ENCODE results near the gene GBF1.

DNA sequence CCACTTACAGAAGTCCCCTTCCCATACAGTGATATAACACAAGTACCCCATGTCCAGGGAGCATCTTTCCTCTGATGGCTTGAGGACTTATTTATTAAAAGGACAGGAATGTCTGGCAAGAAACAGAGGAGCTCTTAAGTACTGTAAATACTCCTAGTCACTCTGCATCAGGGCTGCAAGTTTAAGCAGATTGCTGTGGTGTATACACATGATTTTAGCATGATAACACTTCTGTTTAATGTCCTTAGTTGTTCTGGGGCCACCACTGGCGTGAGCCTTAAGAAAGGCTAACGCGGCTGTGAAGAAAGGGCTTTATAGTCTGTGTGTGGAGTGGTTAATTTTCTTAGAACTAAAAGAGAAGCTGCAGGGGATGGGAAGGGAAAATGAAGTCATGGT lies 65.7 kb downstream of the GBF1 start:
- TF ChIP-seq, protein P1, sequence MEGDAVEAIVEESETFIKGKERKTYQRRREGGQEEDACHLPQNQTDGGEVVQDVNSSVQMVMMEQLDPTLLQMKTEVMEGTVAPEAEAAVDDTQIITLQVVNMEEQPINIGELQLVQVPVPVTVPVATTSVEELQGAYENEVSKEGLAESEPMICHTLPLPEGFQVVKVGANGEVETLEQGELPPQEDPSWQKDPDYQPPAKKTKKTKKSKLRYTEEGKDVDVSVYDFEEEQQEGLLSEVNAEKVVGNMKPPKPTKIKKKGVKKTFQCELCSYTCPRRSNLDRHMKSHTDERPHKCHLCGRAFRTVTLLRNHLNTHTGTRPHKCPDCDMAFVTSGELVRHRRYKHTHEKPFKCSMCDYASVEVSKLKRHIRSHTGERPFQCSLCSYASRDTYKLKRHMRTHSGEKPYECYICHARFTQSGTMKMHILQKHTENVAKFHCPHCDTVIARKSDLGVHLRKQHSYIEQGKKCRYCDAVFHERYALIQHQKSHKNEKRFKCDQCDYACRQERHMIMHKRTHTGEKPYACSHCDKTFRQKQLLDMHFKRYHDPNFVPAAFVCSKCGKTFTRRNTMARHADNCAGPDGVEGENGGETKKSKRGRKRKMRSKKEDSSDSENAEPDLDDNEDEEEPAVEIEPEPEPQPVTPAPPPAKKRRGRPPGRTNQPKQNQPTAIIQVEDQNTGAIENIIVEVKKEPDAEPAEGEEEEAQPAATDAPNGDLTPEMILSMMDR (IDR thresholded peaks at IDR 0.05; ENCODE audit: poor library complexity, severe bottlenecking) = no peak
- TF ChIP-seq POLR2AphosphoS5 (IDR thresholded peaks at IDR 0.05) (no peak), RAD21 (conservative IDR thresholded peaks at IDR 0.05) (no peak)

Measured in neural cell (in vitro differentiated cells).